Measurements from ENCODE around the gene ATP2C2.

The ATP2C2 gene

GRCh38 chr16:84434800-84435199 is 66.5 kb downstream of the ATP2C2 start:
- DNase-seq: no peak
- Histone ChIP-seq H3K9ac (ENCODE audit: low read depth, low read length) (no peak overlapping the region), H3K79me2 (ENCODE audit: insufficient read depth, low read length) (no peaks in the 10 kb centered on the region), H3K4me3 (ENCODE audit: low read depth in 1 of 2, low read length in 2 of 2) (no peak overlapping the region), H3K27ac (ENCODE audit: low read length) (no peak overlapping the region), H3K4me2 (ENCODE audit: insufficient read depth, low read length) (no peak overlapping the region), H2AFZ (ENCODE audit: low read depth, low read length) (no peak overlapping the region), H3K27me3 (ENCODE audit: insufficient read depth, low read length, poor library complexity) (no peaks in the 10 kb centered on the region), H3K9me3 (ENCODE audit: insufficient read depth, low read length, severe bottlenecking) (no peaks in the 10 kb centered on the region), H3K36me3 (ENCODE audit: insufficient read depth, low read length) (no peaks in the 10 kb centered on the region), H4K20me1 (ENCODE audit: insufficient read depth, low read length) (no peaks in the 10 kb centered on the region), H3K4me1 (ENCODE audit: insufficient read depth, low read length) (no peaks in the 10 kb centered on the region)
- TF ChIP-seq, protein P1, sequence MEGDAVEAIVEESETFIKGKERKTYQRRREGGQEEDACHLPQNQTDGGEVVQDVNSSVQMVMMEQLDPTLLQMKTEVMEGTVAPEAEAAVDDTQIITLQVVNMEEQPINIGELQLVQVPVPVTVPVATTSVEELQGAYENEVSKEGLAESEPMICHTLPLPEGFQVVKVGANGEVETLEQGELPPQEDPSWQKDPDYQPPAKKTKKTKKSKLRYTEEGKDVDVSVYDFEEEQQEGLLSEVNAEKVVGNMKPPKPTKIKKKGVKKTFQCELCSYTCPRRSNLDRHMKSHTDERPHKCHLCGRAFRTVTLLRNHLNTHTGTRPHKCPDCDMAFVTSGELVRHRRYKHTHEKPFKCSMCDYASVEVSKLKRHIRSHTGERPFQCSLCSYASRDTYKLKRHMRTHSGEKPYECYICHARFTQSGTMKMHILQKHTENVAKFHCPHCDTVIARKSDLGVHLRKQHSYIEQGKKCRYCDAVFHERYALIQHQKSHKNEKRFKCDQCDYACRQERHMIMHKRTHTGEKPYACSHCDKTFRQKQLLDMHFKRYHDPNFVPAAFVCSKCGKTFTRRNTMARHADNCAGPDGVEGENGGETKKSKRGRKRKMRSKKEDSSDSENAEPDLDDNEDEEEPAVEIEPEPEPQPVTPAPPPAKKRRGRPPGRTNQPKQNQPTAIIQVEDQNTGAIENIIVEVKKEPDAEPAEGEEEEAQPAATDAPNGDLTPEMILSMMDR (IDR thresholded peaks at IDR 0.05; ENCODE audit: borderline replicate concordance, extremely low read depth, low read length, poor library complexity, severe bottlenecking): no peak
- TF ChIP-seq EZH2 (IDR thresholded peaks at IDR 0.05; ENCODE audit: borderline replicate concordance, low read depth, low read length, severe bottlenecking): no peak
- ATAC-seq (ENCODE audit: insufficient read depth, low read depth): no peak

- Histone ChIP-seq H3K4me1 (ENCODE audit: insufficient read depth, low read length) (no peaks in the 10 kb centered on the region), H4K20me1 (ENCODE audit: insufficient read depth, low read length) (no peaks in the 10 kb centered on the region), H3K4me2 (ENCODE audit: insufficient read depth, low read length) (no peak overlapping the region), H3K9ac (ENCODE audit: low read depth, low read length) (no peak overlapping the region), H3K27ac (ENCODE audit: low read length) (no peak overlapping the region), H3K36me3 (ENCODE audit: insufficient read depth, low read length) (no peaks in the 10 kb centered on the region), H3K27me3 (ENCODE audit: insufficient read depth, low read length, poor library complexity) (no peaks in the 10 kb centered on the region), H3K4me3 (ENCODE audit: low read depth in 1 of 2, low read length in 2 of 2) (no peak overlapping the region), H3K9me3 (ENCODE audit: insufficient read depth, low read length, severe bottlenecking) (no peaks in the 10 kb centered on the region), H2AFZ (ENCODE audit: low read depth, low read length) (no peak overlapping the region), H3K79me2 (ENCODE audit: insufficient read depth, low read length) (no peaks in the 10 kb centered on the region)
- ATAC-seq (ENCODE audit: insufficient read depth, low read depth): no peak
- TF ChIP-seq EZH2 (IDR thresholded peaks at IDR 0.05; ENCODE audit: borderline replicate concordance, low read depth, low read length, severe bottlenecking): no peak
- TF ChIP-seq, protein P1 (IDR thresholded peaks at IDR 0.05; ENCODE audit: borderline replicate concordance, extremely low read depth, low read length, poor library complexity, severe bottlenecking): no peak
- DNase-seq: no peak
Measured at GRCh38 chr16:84436196-84436595, 67.9 kb downstream of the ATP2C2 start.

DNA sequence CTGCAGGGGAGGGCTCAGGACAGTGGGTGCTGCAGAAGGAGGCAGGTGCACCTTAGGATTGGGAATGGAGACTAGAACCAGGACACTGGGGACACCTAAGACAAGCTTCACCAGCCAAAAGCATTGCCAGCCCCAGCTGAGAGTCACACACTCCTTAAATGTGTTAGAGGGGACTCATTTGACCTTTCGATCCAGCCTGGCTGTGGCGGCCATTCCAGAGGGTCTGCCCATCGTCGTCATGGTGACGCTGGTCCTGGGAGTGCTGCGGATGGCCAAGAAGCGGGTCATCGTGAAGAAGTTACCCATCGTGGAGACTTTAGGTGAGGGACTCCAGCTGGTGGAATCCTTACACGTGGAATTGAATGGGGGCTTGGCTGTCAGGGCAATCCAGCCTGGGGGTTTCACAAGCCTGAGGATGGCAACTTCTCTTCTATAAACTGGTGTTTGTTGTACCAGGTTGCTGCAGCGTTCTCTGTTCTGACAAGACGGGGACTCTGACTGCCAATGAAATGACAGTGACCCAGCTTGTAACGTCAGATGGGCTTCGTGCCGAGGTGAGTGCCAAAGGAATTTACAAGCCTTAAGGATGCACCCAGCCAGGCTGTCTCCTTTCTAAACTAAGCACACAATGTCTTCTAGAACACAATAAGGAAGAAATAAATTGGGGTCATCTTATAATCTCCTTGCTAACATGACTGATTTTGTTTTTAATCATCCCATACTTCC is 70.8 kb downstream of the ATP2C2 start:
- Histone ChIP-seq H3K9ac (ENCODE audit: low read depth, low read length) (no peak overlapping the region), H3K4me1 (ENCODE audit: insufficient read depth, low read length) (no peaks in the 10 kb centered on the region), H2AFZ (ENCODE audit: low read depth, low read length) (no peak overlapping the region), H3K36me3 (ENCODE audit: insufficient read depth, low read length) (no peaks in the 10 kb centered on the region), H3K4me2 (ENCODE audit: insufficient read depth, low read length) (no peak overlapping the region), H3K9me3 (ENCODE audit: insufficient read depth, low read length, severe bottlenecking) (no peaks in the 10 kb centered on the region), H3K79me2 (ENCODE audit: insufficient read depth, low read length) (no peaks in the 10 kb centered on the region), H3K4me3 (ENCODE audit: low read depth in 1 of 2, low read length in 2 of 2) (no peak overlapping the region), H3K27me3 (ENCODE audit: insufficient read depth, low read length, poor library complexity) (no peaks in the 10 kb centered on the region), H4K20me1 (ENCODE audit: insufficient read depth, low read length) (no peaks in the 10 kb centered on the region), H3K27ac (ENCODE audit: low read length) (no peak overlapping the region)
- DNase-seq (no peak), ATAC-seq (ENCODE audit: insufficient read depth, low read depth) (no peak)
- TF ChIP-seq EZH2 (IDR thresholded peaks at IDR 0.05; ENCODE audit: borderline replicate concordance, low read depth, low read length, severe bottlenecking): no peak
- TF ChIP-seq, protein P1 (IDR thresholded peaks at IDR 0.05; ENCODE audit: borderline replicate concordance, extremely low read depth, low read length, poor library complexity, severe bottlenecking): no peak
